HG03280 (cell line): ENCODE results near the gene TEP1.
"Not testable (repeated sequence)": the region's sequence is repeated elsewhere in the genome, so short reads cannot be mapped to it uniquely, and the experiment has no call there.

Source experiments
- ATAC-seq: cut with Tn5 transposase; IDR thresholded peaks from one replicate; pipeline ENCODE4 v1.9.1; 2021; ENCODE audit warnings: mild to moderate bottlenecking, moderate library complexity; ENCODE audit not compliant: unreplicated experiment

The TEP1 gene

DNA sequence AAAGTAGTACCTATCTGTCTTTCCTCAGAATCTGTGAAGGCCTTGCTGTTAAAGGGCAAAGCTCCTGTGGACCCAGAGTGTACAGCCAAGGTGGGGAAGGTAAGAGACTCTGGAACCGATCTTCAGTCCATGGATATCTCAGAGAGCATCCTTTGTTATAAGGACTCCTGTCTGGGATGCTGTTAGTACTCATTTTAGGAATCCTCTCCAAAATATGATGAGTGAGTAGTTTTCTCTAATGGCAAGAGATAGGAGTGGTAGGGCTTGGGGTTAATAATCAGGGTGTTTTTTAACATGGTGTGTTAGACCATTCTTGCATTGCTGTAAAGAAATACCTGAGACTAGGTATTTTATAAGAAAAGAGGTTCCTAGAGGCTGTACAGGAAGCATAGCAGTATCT, 67.9 kb downstream of the TEP1 start:
- ATAC-seq, result no peak

DNA sequence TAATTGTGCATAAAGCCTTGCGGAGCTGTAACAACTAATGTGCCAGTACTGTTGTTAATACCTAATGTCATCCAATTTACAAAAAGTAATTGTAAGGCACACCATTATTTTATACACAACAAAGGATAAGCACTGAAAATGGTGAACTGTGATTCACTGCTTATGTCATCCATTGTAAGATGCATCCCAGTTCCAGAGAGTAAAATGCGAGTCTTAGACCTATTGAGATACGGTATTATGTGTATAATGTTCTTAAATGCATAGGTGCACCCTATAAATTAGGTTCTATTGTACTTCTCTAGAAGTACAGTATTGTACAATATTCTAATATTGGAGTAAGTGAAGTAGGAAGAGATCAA, 69.5 kb downstream of the TEP1 start:
- ATAC-seq, result no peak

DNA sequence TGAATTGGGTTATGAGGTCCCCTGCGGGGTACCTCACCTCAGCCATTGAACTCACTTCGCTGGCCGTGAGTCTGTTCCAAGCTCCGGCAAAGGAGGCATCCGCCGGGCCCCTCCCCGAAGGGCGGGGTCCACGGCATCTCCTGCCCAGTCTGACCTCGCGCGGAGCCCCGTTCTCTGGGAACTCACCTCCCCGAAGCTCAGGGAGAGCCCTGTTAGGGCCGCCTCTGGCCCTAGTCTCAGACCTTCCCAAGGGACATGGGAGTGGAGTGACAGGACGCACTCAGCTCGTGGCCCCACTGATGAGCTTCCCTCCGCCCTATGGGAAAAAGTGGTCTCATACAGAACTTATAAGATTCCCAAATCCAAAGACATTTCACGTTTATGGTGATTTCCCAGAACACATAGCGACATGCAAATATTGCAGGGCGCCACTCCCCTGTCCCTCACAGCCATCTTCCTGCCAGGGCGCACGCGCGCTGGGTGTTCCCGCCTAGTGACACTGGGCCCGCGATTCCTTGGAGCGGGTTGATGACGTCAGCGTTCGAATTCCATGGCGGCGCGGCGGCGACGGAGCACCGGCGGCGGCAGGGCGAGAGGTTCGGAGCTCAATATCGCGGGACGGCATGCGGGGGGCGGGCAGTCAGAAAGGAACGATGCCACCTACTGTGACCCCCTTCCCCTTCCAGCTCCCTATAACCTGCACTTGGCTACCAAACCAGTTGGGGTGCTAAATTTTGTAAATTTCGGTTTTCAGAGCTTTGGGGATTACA, 70.0 kb downstream of the TEP1 start, which contains the start of gene PARP2:
Gene PARP2 (plus strand): TSS at position 544 of the 770 bp plus-strand sequence. CDS start 7 bp downstream, at position 551.
- peak; percentile 91 for ATAC-seq

DNA sequence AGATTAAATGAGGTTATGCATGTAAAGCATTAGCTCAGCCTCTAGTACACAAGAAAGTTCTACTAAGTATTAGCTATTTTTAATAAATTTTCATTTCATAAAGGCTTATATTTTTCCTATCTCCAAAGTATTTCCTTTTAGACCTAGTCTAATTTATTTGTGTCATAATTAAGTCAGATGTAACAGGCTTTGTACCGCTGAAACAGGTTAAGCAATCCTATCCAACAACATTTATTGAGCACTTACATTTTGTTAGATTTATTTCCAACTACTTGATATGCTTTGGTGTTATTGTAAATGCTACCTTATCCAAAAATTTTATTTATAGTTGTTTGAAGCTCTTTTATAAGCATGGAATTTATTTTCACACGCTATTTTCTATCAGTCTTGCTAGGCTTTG, 71.7 kb downstream of the TEP1 start:
- no peak for ATAC-seq

DNA sequence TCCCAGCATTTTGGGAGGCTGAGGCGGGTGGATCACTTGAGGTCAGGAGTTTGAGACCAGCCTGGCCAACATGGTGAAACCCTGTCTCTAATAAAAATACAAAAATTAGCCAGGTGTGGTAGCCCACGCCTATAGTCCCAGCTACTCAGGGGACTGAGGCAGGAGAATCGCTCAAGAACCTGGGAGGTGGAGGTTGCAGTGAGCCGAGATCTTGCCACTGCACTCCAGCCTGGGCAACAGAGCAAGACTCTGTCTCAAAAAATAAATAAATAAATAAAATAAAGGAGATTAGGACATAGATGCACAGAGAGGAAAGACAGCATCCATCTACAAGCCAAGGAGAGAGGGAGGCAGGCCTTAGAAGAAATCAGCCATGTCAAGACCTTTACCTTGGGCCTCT, 72.3 kb downstream of the TEP1 start:
- ATAC-seq, result not testable (repeated sequence)

DNA sequence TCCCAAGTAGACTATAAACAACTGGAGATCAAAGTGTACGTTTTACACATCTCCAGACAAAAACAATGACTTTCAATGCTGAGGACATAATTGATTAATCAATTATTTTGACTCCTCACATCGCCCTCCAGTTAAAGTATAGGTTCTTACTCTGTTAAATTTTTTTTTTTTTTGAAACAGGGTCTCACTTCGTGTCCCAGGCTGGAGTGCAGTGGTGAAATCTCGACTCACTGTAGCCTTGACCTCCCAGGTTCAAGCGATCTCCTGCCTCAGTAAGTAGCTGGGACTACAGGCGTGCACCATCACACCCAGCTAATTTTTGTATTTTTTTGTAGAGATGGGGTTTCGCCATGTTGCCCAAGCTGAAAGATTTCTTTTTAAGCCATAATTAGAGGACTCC, 79.3 kb downstream of the TEP1 start:
- no peak for ATAC-seq

DNA sequence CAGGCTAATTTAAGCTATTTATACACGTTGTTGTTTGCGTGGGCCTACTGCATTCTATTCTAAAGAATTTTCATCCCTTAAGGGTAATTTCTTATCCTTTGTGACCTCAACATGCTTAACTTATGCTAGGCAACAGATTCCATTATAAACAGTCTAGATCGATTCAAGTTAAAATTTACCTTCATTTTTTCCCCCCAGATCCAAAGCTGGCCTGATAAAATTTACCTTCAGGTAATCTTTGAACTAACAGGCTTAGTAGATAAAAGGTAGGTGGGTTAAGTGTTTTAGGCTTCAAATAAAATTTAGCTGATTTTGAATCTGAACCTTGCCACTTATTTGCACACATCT, 79.8 kb downstream of the TEP1 start:
- no peak for ATAC-seq

DNA sequence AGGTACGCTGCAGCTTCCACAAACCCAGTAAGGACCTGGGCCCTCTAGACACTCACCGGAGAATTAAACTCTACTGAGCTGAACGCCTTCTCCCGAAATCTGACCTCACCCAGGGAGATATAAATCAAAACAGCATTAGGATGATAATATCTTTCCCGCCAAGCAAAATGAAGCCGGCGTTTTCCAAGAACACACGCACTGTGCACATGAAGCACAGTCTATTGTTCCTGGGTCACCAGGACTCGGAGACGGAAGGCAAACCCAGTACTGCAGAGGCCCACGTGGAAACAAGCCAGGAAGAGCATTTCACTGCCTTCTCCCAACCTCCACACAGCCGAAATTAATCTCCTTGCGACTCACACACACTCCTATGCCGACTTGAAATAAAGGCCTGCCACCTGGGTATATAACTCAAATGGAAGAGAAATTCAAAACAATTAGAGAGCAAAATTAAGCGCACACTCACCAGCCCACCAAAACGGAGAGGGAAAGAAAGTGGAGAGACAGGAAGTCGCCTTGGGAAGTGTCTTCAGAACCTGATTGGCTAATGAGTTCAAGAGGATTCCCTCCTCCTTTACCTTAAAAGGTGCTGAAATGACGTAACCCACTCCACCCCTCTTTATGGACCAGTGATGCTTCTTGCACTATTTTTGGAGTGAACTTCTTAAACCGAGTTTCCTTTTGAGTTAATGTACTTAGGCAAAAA, 80.4 kb downstream of the TEP1 start, which contains the start of gene CCNB1IP1:
Gene CCNB1IP1 (minus strand): TSS at position 492 of the 706 bp plus-strand sequence. CDS start 16,756 bp downstream, outside the sequence.
- ATAC-seq, result peak; percentile 98

DNA sequence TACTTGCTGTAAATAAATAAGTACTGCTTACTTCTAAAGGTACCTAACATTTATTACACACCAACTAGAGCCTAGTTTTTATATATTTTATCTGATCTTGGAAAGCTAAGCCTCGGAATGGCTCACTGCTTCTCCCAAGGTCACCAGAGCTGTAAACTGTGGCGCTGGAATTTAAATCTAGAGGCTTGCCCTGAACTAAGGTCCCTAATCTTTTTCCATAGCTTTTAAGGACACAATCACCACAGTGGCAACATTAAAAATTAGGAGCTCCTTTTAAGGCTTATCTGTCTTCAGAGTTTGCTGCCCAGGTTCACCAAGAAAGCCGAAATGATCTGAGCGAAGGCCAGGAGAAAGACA, 80.9 kb downstream of the TEP1 start:
- no peak for ATAC-seq

DNA sequence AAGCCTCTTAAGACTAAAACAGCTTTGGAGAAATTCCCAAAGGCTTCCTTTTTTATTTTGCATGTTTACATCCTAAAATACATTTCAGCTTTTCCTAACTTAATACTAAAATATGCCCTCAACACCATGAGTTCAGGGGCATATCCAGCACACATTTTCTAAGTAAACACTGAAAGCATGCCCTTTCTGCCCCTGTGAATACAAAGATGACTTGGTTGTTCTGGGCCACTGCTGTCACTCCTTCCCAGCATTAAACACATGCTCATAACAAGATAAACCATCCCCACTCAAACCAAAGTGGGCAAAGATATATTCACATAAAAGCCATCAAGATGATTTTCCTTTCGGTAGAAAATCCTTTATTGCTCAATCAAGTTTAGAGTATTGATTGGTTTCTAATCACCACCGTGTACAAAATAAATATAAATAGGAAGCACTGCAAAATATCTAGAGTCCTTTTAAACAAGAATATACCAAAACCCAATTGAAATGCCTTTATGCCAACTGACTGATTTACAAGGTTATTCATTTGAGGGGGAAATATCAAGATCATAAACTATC, 82.2 kb downstream of the TEP1 start:
- no peak for ATAC-seq

DNA sequence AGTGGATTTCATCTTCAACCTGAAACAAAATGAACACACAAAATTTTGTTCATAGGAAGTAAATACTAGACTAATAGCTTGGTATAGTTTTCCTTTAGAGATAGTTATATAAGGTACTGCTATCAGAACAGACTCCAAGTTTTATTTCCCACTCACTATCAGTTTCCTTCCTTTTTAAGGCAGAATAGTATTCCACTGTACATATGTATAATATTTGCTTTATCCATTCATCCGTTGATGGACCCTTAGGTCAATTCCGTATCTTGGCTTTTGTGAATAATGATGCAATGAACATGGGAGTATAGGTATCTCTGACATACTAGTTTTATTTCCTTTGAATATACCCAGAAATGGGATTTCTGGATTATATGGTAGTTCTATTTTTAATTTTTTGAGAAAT, 83.9 kb downstream of the TEP1 start:
- no peak for ATAC-seq

DNA sequence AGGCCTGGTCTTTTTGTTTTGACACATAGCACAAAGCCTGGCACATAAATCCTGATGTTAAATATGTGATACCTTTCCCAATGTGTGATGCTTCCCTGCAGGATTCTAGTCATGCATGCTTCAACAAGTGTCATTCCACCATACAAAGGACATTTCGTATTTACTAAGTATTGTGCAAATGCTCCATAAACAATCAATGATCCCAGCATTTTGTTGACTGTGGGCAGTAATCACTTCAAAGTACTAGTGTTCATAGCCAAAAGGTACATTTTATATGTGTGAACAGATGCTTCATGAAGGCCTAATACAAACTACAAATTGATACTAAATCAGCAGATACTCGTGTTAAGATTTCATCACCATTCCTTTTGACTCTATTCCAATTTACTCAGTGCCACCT, 84.6 kb downstream of the TEP1 start:
- no peak for ATAC-seq

DNA sequence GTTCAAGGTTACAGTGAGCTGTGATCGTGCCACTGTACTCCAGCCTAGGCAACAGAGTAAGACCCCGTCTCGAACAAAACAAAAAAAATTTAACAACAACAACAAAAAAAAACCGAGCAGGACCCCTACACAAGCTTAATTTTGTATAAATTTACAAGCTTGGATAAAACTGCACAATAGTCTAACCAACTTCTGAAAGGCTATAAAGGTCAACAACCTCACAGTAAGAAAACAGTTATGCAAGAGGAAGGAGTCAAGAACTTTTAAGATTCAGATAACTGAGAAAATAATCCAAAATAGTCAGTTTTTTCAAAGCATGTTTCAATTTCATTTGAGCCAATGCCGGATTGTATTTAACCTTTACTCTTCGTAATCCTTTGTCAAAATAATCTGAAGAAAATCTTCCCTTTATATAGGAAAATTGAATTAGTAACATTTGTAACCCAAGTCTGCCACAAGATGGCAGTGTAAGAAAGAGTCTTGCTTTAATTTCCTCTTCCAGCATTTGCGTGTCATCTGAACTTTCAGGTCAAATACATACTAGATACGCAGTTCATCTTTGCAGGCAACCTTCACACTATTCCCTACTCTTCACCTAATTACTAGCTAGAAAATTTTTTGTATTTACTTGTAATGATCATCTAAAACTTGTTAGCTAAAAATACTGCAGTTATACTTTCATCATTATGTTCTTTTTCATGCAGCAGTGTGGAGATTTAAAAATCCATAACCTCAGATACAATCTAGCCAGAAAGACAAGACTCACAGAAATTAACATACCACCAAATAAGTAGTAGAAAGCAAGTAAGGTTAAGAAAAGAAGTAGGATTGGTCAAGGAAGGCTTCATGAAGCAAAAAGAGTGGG, 86.1 kb downstream of the TEP1 start:
- ATAC-seq, result no peak

DNA sequence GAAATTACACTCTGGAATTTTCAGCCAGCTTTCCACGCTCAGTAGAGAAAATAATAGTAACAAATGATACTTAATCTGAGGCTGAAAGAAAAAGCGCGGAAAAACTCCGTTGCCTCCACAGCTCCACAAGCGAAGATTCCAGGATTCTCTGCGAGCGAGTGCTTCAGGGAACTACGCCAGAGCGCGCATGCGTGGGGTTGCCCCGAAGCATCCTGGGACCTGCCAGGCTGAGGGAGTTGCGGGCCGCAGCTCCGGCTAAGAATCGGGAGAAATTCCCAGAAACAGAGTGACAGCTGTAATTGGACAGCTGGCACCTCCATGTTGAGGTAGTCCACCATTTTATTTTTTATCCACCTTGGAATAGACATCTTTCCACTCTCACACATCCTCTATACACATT, 95.6 kb downstream of the TEP1 start:
- no peak for ATAC-seq
